ENCODE data around the gene CRYGB. TPM values are rescaled to one million over a fixed set of nuclear protein-coding genes. Genes with fewer than 3 reads are reported as not detected.
A peak's percentile ranks its signal among the peaks of the same experiment; 100 is the strongest.

CRYGB gene
- total and polyA plus RNA-seq, 10 of the 15 experiments (the other 5 are each of a cell fraction or from before 2014, with no cell fraction given) = not detected

DNA sequence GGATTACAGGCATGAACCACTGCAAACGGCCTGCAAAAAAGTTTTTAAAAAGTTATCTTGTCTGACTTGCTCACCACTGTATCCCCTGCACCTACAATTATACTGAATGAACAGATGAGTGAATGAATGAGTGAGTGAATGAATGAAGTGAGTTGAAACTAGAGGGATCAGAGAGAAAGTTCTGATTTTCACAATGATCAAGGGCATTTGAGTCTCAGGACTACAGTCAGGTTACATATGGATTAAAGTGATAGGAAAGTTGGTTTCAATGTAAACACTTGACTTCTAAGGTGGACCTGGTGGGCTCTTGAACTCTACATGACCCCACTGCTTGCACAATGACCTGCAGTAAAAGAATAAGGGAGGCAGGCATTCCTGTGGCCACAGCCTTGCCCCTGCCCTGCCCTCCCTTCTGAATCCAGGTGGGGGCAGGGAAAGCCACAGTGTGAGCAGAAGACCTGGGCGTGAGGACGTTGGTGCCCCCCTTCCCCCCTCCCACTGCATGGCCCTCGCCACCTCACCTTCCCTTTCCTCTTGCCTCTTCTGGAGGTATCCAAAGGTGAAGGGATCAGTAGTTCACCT is 33.2 kb upstream of the CRYGB start:
- no peaks in the 10 kb centered on the region for H3K79me2 ChIP-seq (ENCODE audit: control insufficient read depth, insufficient read depth, low read length)
- no peak for FAIRE-seq
- CTCF ChIA-PET = no interaction called here

GRCh38 chr2:208175840-208176153 is 29.8 kb upstream of the CRYGB start:
- no peaks in the 10 kb centered on the region for H3K36me3 ChIP-seq (ENCODE audit: control insufficient read depth in 2 of 2, insufficient read depth in 2 of 2, low read length in 1 of 2)
- FAIRE-seq = no peak

More for the DNA sequence above, 33.2 kb upstream of the CRYGB start:
- no peaks in the 10 kb centered on the region for H3K4me1 ChIP-seq (ENCODE audit: control insufficient read depth, insufficient read depth, low read length)
- no peaks in the 10 kb centered on the region for H4K20me1 ChIP-seq (ENCODE audit: control insufficient read depth, insufficient read depth)
- ChIA-PET SMC1A (ENCODE audit: uncharacterized antibody, unreplicated experiment) (no interaction called here), RAD21 (ENCODE audit: unreplicated experiment) (no interaction called here), POLR2A (no interaction called here)
- H3K9me3 ChIP-seq (replicated peaks; ENCODE audit: control insufficient read depth, insufficient read depth, low read length) = no peaks in the 10 kb centered on the region
- DNase-seq (ENCODE audit: low read depth, low spot score) (no peak), ATAC-seq (no peak)
- H2AFZ ChIP-seq (ENCODE audit: control insufficient read depth, low read depth, low read length) = no peak overlapping the region
- BruUV-seq (replicated peaks) = no TSS peak
- H3K4me3 ChIP-seq = no peak overlapping the region
- in situ Hi-C loops (cut with MboI) (loop anchor here (25.0 kb wide), 1 partner anchor 1033 kb away; no protein-coding TSS in a partner anchor), intact Hi-C loops (cut with micrococcal nuclease; ENCODE audit: unreplicated experiment) (loop anchor here (10.0 kb wide), 1 partner anchor 166 kb away; no protein-coding TSS in a partner anchor)
- 0 out of 2 replicates have a peak, but pooled peaks have one; percentile 49 for TF ChIP-seq ZNF24 (IDR thresholded peaks at IDR 0.05)
- no peak for TF ChIP-seq MEF2B (IDR thresholded peaks at IDR 0.05; ENCODE audit: partially characterized antibody, poor library complexity, severe bottlenecking)
- H3K27ac ChIP-seq (ENCODE audit: control insufficient read depth, insufficient read depth) = no peak overlapping the region
- H3K27me3 ChIP-seq (replicated peaks in 1 of 2; ENCODE audit: control insufficient read depth in 2 of 2, insufficient read depth in 2 of 2, low read length in 1 of 2) = peaks cover 0 to 3% of the 10 kb centered on the region in 2 experiments; a peak in 2 of 4 replicates
- no peaks in the 10 kb centered on the region for H3K36me3 ChIP-seq (ENCODE audit: control insufficient read depth in 2 of 2, insufficient read depth in 2 of 2, low read length in 1 of 2)
- no peak overlapping the region for H3K4me2 ChIP-seq (ENCODE audit: control insufficient read depth, insufficient read depth)
- no peak overlapping the region for H3K9ac ChIP-seq (ENCODE audit: control insufficient read depth, insufficient read depth, low read length)
- WGBS (ENCODE audit: insufficient coverage, insufficient replicate concordance, low lambda C conversion rate, missing lambda C conversion rate) = 2% methylated on average over 4 of the region's 4 CpGs

More at GRCh38 chr2:208175840-208176153, 29.8 kb upstream of the CRYGB start:
- Histone ChIP-seq H2AFZ (ENCODE audit: control insufficient read depth, low read depth, low read length) (no peak overlapping the region), H3K27me3 (replicated peaks in 1 of 2; ENCODE audit: control insufficient read depth in 2 of 2, insufficient read depth in 2 of 2, low read length in 1 of 2) (peaks cover 0 to 5% of the 10 kb centered on the region in 2 experiments; a peak in 1 of 4 replicates), H4K20me1 (ENCODE audit: control insufficient read depth, insufficient read depth) (no peaks in the 10 kb centered on the region), H3K9me3 (replicated peaks; ENCODE audit: control insufficient read depth, insufficient read depth, low read length) (no peaks in the 10 kb centered on the region), H3K79me2 (ENCODE audit: control insufficient read depth, insufficient read depth, low read length) (no peaks in the 10 kb centered on the region), H3K9ac (ENCODE audit: control insufficient read depth, insufficient read depth, low read length) (no peak overlapping the region), H3K4me2 (ENCODE audit: control insufficient read depth, insufficient read depth) (no peak overlapping the region), H3K4me1 (ENCODE audit: control insufficient read depth, insufficient read depth, low read length) (no peaks in the 10 kb centered on the region), H3K27ac (ENCODE audit: control insufficient read depth, insufficient read depth) (no peak overlapping the region), H3K4me3 (no peak overlapping the region)
- ChIA-PET SMC1A (ENCODE audit: uncharacterized antibody, unreplicated experiment) (interaction anchor here (0.9 to 2.6 kb wide), 12 partner anchors 9 to 1155 kb away, joined by 3 to 32 read pairs (median 3); partner anchors contain the start of gene IDH1), POLR2A (no interaction called here), RAD21 (ENCODE audit: unreplicated experiment) (interaction anchor here (1.0 to 2.9 kb wide), 7 partner anchors 10 to 140 kb away, joined by 4 to 25 read pairs (median 5); partner anchors contain the start of genes C2orf80, IDH1 and PIKFYVE), CTCF (interaction anchor here (0.6 to 2.9 kb wide), 35 partner anchors 8 to 1156 kb away, joined by 3 to 51 read pairs (median 4); partner anchors contain the start of genes C2orf80 and IDH1)
- ATAC-seq (no peak), DNase-seq (ENCODE audit: low read depth, low spot score) (no peak)
- BruUV-seq (replicated peaks) = no TSS peak
- in situ Hi-C loops (cut with MboI) = loop anchor here (25.0 kb wide), 1 partner anchor 1037 kb away; no protein-coding TSS in a partner anchor
- intact Hi-C loops (cut with micrococcal nuclease; ENCODE audit: unreplicated experiment) = loop anchor here (1.0 to 10.0 kb wide), 3 partner anchors 79 to 1033 kb away; no protein-coding TSS in a partner anchor
- no peak for TF ChIP-seq SMARCA5 (IDR thresholded peaks at IDR 0.05)
- no peak for TF ChIP-seq NFXL1 (IDR thresholded peaks at IDR 0.05; ENCODE audit: borderline replicate concordance)
- no peak for TF ChIP-seq IKZF1 (conservative IDR thresholded peaks at IDR 0.05)
- TF ChIP-seq NFYB (IDR thresholded peaks at IDR 0.05; ENCODE audit: insufficient read depth, low read depth, low read length) = no peak
- no peak for TF ChIP-seq YY1 (IDR thresholded peaks at IDR 0.05; ENCODE audit: low read depth, low read length)
- 50% methylated on average over 6 of the region's 6 CpGs for WGBS (ENCODE audit: insufficient coverage, insufficient replicate concordance, low lambda C conversion rate, missing lambda C conversion rate)
